ENCODE measurements around the gene MILR1.

The MILR1 gene

GRCh38 chr17:64496786-64497564 lies 48.1 kb downstream of the MILR1 start, which contains the start of gene POLG2:
Gene POLG2 (minus strand): TSS chr17:64497054. CDS start chr17:64496968, 86 bp downstream.
- TF ChIP-seq ARNT (IDR thresholded peaks at IDR 0.05) (no peak), LEF1 (IDR thresholded peaks at IDR 0.05; ENCODE audit: borderline replicate concordance) (no peak; the same call in 1 of the 2 replicates), ELF4 (IDR thresholded peaks at IDR 0.05) (peak; percentile 90), L3MBTL2 (conservative IDR thresholded peaks at IDR 0.05) (peak; percentile 74), HDGF (IDR thresholded peaks at IDR 0.05; ENCODE audit: borderline replicate concordance) (no peak), PKNOX1 (IDR thresholded peaks at IDR 0.05) (peak; percentile 89), BHLHE40 (IDR thresholded peaks at IDR 0.05; ENCODE audit: borderline replicate concordance) (0 out of 2 replicates have a peak, but pooled peaks have one; percentile 51), NFRKB (IDR thresholded peaks at IDR 0.05) (peak; percentile 54; the same call in 1 of the 2 replicates), CTBP1 (IDR thresholded peaks at IDR 0.05; ENCODE audit: borderline replicate concordance) (no peak; the same call in 1 of the 2 replicates)
- DNase-seq (ENCODE audit: extremely low spot score) = peak; percentile 93
- POLR2A ChIA-PET = interaction anchor here (0.6 to 5.6 kb wide), 12 partner anchors 9 to 165 kb away, joined by 3 to 153 read pairs (median 3); partner anchors contain the start of genes CEP95, DDX5 and SMURF2
- CTCF ChIA-PET = interaction anchor here (0.5 to 3.6 kb wide), 5 partner anchors 10 to 216 kb away, joined by 3 to 16 read pairs (median 4); partner anchors contain the start of gene CEP95

GRCh38 chr17:64497565-64498035 lies 48.7 kb downstream of the MILR1 start:
- ChIA-PET CTCF (interaction anchor here (0.5 to 3.6 kb wide), 4 partner anchors 9 to 215 kb away, joined by 3 to 16 read pairs (median 4); partner anchors contain the start of gene CEP95), POLR2A (interaction anchor here (0.6 to 5.6 kb wide), 9 partner anchors 9 to 164 kb away, joined by 3 to 153 read pairs (median 4); partner anchors contain the start of genes CEP95, DDX5 and SMURF2)
- DNase-seq (ENCODE audit: extremely low spot score) = no peak
- TF ChIP-seq HDGF (IDR thresholded peaks at IDR 0.05; ENCODE audit: borderline replicate concordance) (no peak), ARNT (IDR thresholded peaks at IDR 0.05) (no peak), FOXA1 (IDR thresholded peaks at IDR 0.05) (no peak), LEF1 (IDR thresholded peaks at IDR 0.05; ENCODE audit: borderline replicate concordance) (no peak), FOXK2 (IDR thresholded peaks at IDR 0.05) (no peak), TARDBP (IDR thresholded peaks at IDR 0.05) (no peak), NFRKB (IDR thresholded peaks at IDR 0.05) (no peak), BHLHE40 (IDR thresholded peaks at IDR 0.05; ENCODE audit: borderline replicate concordance) (no peak), FOXM1 (IDR thresholded peaks at IDR 0.05; ENCODE audit: borderline replicate concordance) (no peak), ELF4 (IDR thresholded peaks at IDR 0.05) (no peak)

DNA sequence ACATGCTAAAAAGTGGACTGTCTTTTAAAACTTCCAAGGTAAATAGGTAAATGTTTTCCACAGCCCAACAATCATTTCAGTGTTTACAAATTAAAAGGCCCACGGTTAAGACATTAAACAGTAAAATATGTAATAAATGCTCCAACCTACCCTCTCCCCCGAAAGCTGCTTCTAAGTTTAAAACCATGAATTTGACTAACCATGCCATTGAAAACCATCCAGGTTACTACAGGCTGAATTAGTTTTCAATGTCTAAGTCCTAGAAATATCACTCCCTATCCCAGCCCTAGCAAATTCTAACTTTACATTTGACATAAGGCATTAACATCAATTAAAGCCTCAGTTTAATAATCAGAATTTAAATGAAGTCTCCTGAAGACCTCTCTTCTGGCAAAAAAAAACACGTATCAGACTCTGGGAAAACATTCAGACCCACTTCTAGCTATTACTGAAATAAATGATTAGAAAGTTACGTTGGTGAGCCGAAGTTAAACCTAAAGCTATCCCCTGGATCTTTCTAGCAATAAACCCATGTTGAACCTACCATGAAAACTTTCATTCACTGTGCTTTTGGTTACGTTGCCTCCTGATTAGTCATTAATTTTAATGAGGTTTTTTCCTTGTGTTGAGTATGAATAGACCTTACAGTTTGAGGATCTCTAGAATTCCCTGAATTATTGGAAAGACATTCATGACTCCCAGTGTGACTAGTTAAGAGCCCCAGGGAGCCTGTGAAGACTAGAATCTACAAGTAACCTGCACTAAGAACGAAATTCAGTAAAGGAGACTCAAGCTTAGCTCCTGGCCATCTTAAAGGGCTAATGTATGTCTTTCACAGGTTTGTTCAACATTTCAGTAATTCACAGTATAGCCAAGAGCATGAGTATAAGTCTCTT lies 49.6 kb downstream of the MILR1 start:
- TF ChIP-seq NFRKB (IDR thresholded peaks at IDR 0.05) = peak; percentile 45; the same call in 1 of the 2 replicates
- TF ChIP-seq SP1 (IDR thresholded peaks at IDR 0.05) = no peak
- peak; percentile 45; the same call in 1 of the 2 replicates for TF ChIP-seq BHLHE40 (IDR thresholded peaks at IDR 0.05; ENCODE audit: borderline replicate concordance)
- TF ChIP-seq L3MBTL2 (conservative IDR thresholded peaks at IDR 0.05) = no peak; the same call in 1 of the 2 replicates
- no peak for TF ChIP-seq CTBP1 (IDR thresholded peaks at IDR 0.05; ENCODE audit: borderline replicate concordance)
- ChIA-PET CTCF (interaction anchor here (1.1 to 3.6 kb wide), 2 partner anchors 8 to 78 kb away, joined by 4 to 16 read pairs; partner anchors contain the start of gene CEP95), POLR2A (interaction anchor here (2.6 to 5.6 kb wide), 2 partner anchors 8 to 151 kb away, joined by 8 to 153 read pairs; partner anchors contain the start of genes CEP95 and DDX5)
- DNase-seq (ENCODE audit: extremely low spot score) = no peak

- CTCF ChIA-PET = interaction anchor here (3.6 kb wide), 1 partner anchor 79 kb away, joined by 16 read pairs; no protein-coding TSS in a partner anchor
- POLR2A ChIA-PET = no interaction called here
- TF ChIP-seq ZNF384 (IDR thresholded peaks at IDR 0.05) (no peak), SP1 (IDR thresholded peaks at IDR 0.05) (no peak), FOXM1 (IDR thresholded peaks at IDR 0.05; ENCODE audit: borderline replicate concordance) (no peak), SUZ12 (IDR thresholded peaks at IDR 0.05) (no peak), LEF1 (IDR thresholded peaks at IDR 0.05; ENCODE audit: borderline replicate concordance) (no peak), CTBP1 (IDR thresholded peaks at IDR 0.05; ENCODE audit: borderline replicate concordance) (no peak), FOXA1 (IDR thresholded peaks at IDR 0.05) (no peak), ELF4 (IDR thresholded peaks at IDR 0.05) (no peak), NFRKB (IDR thresholded peaks at IDR 0.05) (no peak), BHLHE40 (IDR thresholded peaks at IDR 0.05; ENCODE audit: borderline replicate concordance) (no peak), FOXK2 (IDR thresholded peaks at IDR 0.05) (no peak), HDGF (IDR thresholded peaks at IDR 0.05; ENCODE audit: borderline replicate concordance) (no peak), TARDBP (IDR thresholded peaks at IDR 0.05) (no peak), L3MBTL2 (conservative IDR thresholded peaks at IDR 0.05) (no peak), ARNT (IDR thresholded peaks at IDR 0.05) (no peak), PKNOX1 (IDR thresholded peaks at IDR 0.05) (no peak)
- DNase-seq (ENCODE audit: extremely low spot score) = no peak
These were observed 51.0 kb downstream of the MILR1 start for GRCh38 chr17:64499805-64500486.

GRCh38 chr17:64500487-64500859 lies 51.6 kb downstream of the MILR1 start:
- TF ChIP-seq SUZ12 (IDR thresholded peaks at IDR 0.05) (no peak), FOXM1 (IDR thresholded peaks at IDR 0.05; ENCODE audit: borderline replicate concordance) (no peak), L3MBTL2 (conservative IDR thresholded peaks at IDR 0.05) (no peak), NFRKB (IDR thresholded peaks at IDR 0.05) (no peak), PKNOX1 (IDR thresholded peaks at IDR 0.05) (no peak), FOXA1 (IDR thresholded peaks at IDR 0.05) (no peak), ELF4 (IDR thresholded peaks at IDR 0.05) (no peak), ARNT (IDR thresholded peaks at IDR 0.05) (no peak), HDGF (IDR thresholded peaks at IDR 0.05; ENCODE audit: borderline replicate concordance) (no peak), TARDBP (IDR thresholded peaks at IDR 0.05) (no peak), SP1 (IDR thresholded peaks at IDR 0.05) (no peak), FOXK2 (IDR thresholded peaks at IDR 0.05) (no peak)
- ChIA-PET CTCF (no interaction called here), POLR2A (interaction anchor here (1.8 kb wide), 1 partner anchor 10 kb away, joined by 5 read pairs; no protein-coding TSS in a partner anchor)
- no peak for DNase-seq (ENCODE audit: extremely low spot score)

Measured in HEK293T (cell line).